Measurements from ENCODE around the gene IMMP2L. TPM values are rescaled to one million over a fixed set of nuclear protein-coding genes. Genes with fewer than 3 reads are reported as not detected.

IMMP2L gene
- total and polyA plus RNA-seq, 4 experiments from 2014 or later, result 23.5 to 32.2 (median 29.5) TPM

- no peak overlapping the region for H3K4me3 ChIP-seq (ENCODE audit: low read length in 2 of 2)
- intact Hi-C loops (cut with micrococcal nuclease), result loop anchor here (1.0 kb wide), 3 partner anchors 503 to 637 kb away; no protein-coding TSS in a partner anchor
- H3K27ac ChIP-seq (ENCODE audit: low read depth, low read length), result no peak overlapping the region
- no peaks in the 10 kb centered on the region for H3K36me3 Mint-ChIP-seq
- ChIA-PET POLR2A (ENCODE audit: partially characterized antibody) (interaction anchor here (1.0 to 1.3 kb wide), 3 partner anchors 15 to 464 kb away, joined by 3 to 5 read pairs (median 4); partner anchors contain the start of gene IMMP2L), CTCF (ENCODE audit: partially characterized antibody) (interaction anchor here (0.8 to 2.2 kb wide), 24 partner anchors 9 to 1254 kb away, joined by 3 to 15 read pairs (median 4); no protein-coding TSS in a partner anchor)
- H3K4me1 ChIP-seq (ENCODE audit: insufficient read depth, low read length), result peaks cover 12% of the 10 kb centered on the region
- no peaks in the 10 kb centered on the region for H3K27me3 ChIP-seq (ENCODE audit: insufficient read depth, low read length)
- H3K27me3 Mint-ChIP-seq, result no peaks in the 10 kb centered on the region
- peak; percentile 46 to 59 (median 47) for DNase-seq
- H3K9me3 ChIP-seq (ENCODE audit: control insufficient read depth in 1 of 2, low read length in 2 of 2), result no peaks in the 10 kb centered on the region
- peak overlapping the region in 3 of 7 donors; percentile 13 to 68 (median 29) for H3K27ac Mint-ChIP-seq
- no peaks in the 10 kb centered on the region for H3K36me3 ChIP-seq (ENCODE audit: insufficient read depth, low read length)
- no peaks in the 10 kb centered on the region for H3K9me3 Mint-ChIP-seq
- H3K4me1 Mint-ChIP-seq, result peaks cover 4 to 9% (median 8%) of the 10 kb centered on the region in 4 donors
- peak overlapping the region in 4 of 8 donors; percentile 0 to 43 (median 34) for H3K4me3 Mint-ChIP-seq
These were observed 464.0 kb downstream of the IMMP2L start for GRCh38 chr7:111098011-111098925.

GRCh38 chr7:111096997-111097396 is 465.3 kb downstream of the IMMP2L start:
- no peaks in the 10 kb centered on the region for H3K27me3 Mint-ChIP-seq
- POLR2A ChIA-PET (ENCODE audit: partially characterized antibody), result no interaction called here
- H3K36me3 ChIP-seq (ENCODE audit: insufficient read depth, low read length), result no peaks in the 10 kb centered on the region
- CTCF ChIA-PET (ENCODE audit: partially characterized antibody), result interaction anchor here (1.1 to 1.7 kb wide), 2 partner anchors 28 to 42 kb away, joined by 3 to 4 read pairs; no protein-coding TSS in a partner anchor
- intact Hi-C loops (cut with micrococcal nuclease), result no loop called here
- no peak overlapping the region for H3K4me3 Mint-ChIP-seq
- H3K9me3 Mint-ChIP-seq, result no peaks in the 10 kb centered on the region
- peaks cover 12% of the 10 kb centered on the region for H3K4me1 ChIP-seq (ENCODE audit: insufficient read depth, low read length)
- H3K27me3 ChIP-seq (ENCODE audit: insufficient read depth, low read length), result no peaks in the 10 kb centered on the region
- H3K9me3 ChIP-seq (ENCODE audit: control insufficient read depth in 1 of 2, low read length in 2 of 2), result no peaks in the 10 kb centered on the region
- H3K27ac ChIP-seq (ENCODE audit: low read depth, low read length), result no peak overlapping the region
- H3K27ac Mint-ChIP-seq, result peak overlapping the region in 1 of 7 donors; percentile 35
- H3K4me1 Mint-ChIP-seq, result peaks cover 8 to 14% (median 12%) of the 10 kb centered on the region in 4 donors
- H3K4me3 ChIP-seq (ENCODE audit: low read length in 2 of 2), result no peak overlapping the region
- DNase-seq, result no peak
- no peaks in the 10 kb centered on the region for H3K36me3 Mint-ChIP-seq

GRCh38 chr7:111094419-111094818 is 467.9 kb downstream of the IMMP2L start:
- ChIA-PET POLR2A (ENCODE audit: partially characterized antibody) (interaction anchor here (1.4 to 4.6 kb wide), 2 partner anchors 10 to 44 kb away, joined by 3 to 23 read pairs; no protein-coding TSS in a partner anchor), CTCF (ENCODE audit: partially characterized antibody) (interaction anchor here (1.2 to 1.6 kb wide), 2 partner anchors 9 to 11 kb away, joined by 3 to 6 read pairs; no protein-coding TSS in a partner anchor)
- Mint-ChIP-seq H3K27ac (peak overlapping the region in 2 of 7 donors; percentile 32 to 41), H3K4me1 (peaks cover 8 to 18% (median 12%) of the 10 kb centered on the region in 4 donors), H3K27me3 (no peaks in the 10 kb centered on the region), H3K4me3 (peak overlapping the region in 6 of 8 donors; percentile 34 to 87 (median 68)), H3K36me3 (no peaks in the 10 kb centered on the region), H3K9me3 (no peaks in the 10 kb centered on the region)
- Histone ChIP-seq H3K4me1 (ENCODE audit: insufficient read depth, low read length) (peaks cover 17% of the 10 kb centered on the region), H3K27me3 (ENCODE audit: insufficient read depth, low read length) (no peaks in the 10 kb centered on the region), H3K27ac (ENCODE audit: low read depth, low read length) (no peak overlapping the region), H3K9me3 (ENCODE audit: control insufficient read depth in 1 of 2, low read length in 2 of 2) (no peaks in the 10 kb centered on the region), H3K36me3 (ENCODE audit: insufficient read depth, low read length) (no peaks in the 10 kb centered on the region), H3K4me3 (ENCODE audit: low read length in 2 of 2) (no peak overlapping the region)
- DNase-seq, result no peak
- intact Hi-C loops (cut with micrococcal nuclease), result loop anchor here (5.0 kb wide), 1 partner anchor 468 kb away; the partner anchor contains the start of gene IMMP2L

GRCh38 chr7:111093496-111093895 is 468.8 kb downstream of the IMMP2L start:
- intact Hi-C loops (cut with micrococcal nuclease), result loop anchor here (5.0 kb wide), 1 partner anchor 469 kb away; the partner anchor contains the start of gene IMMP2L
- no peak for DNase-seq
- Mint-ChIP-seq H3K9me3 (no peaks in the 10 kb centered on the region), H3K4me3 (peak overlapping the region; percentile 7 to 88 (median 82)), H3K36me3 (no peaks in the 10 kb centered on the region), H3K4me1 (peaks cover 5 to 15% (median 7%) of the 10 kb centered on the region in 4 donors), H3K27me3 (no peaks in the 10 kb centered on the region), H3K27ac (peak overlapping the region in 4 of 7 donors; percentile 17 to 38 (median 28))
- POLR2A ChIA-PET (ENCODE audit: partially characterized antibody), result interaction anchor here (1.0 to 4.6 kb wide), 3 partner anchors 9 to 80 kb away, joined by 3 to 23 read pairs (median 4); no protein-coding TSS in a partner anchor
- no peaks in the 10 kb centered on the region for H3K27me3 ChIP-seq (ENCODE audit: insufficient read depth, low read length)
- H3K4me3 ChIP-seq (ENCODE audit: low read length in 2 of 2), result no peak overlapping the region
- no peak overlapping the region for H3K27ac ChIP-seq (ENCODE audit: low read depth, low read length)
- no peaks in the 10 kb centered on the region for H3K36me3 ChIP-seq (ENCODE audit: insufficient read depth, low read length)
- H3K9me3 ChIP-seq (ENCODE audit: control insufficient read depth in 1 of 2, low read length in 2 of 2), result no peaks in the 10 kb centered on the region
- CTCF ChIA-PET (ENCODE audit: partially characterized antibody), result interaction anchor here (1.2 to 1.6 kb wide), 3 partner anchors 10 to 643 kb away, joined by 3 to 6 read pairs (median 3); no protein-coding TSS in a partner anchor
- H3K4me1 ChIP-seq (ENCODE audit: insufficient read depth, low read length), result peaks cover 14% of the 10 kb centered on the region

GRCh38 chr7:111092406-111093236 is 469.7 kb downstream of the IMMP2L start:
- DNase-seq, result no peak
- ChIA-PET POLR2A (ENCODE audit: partially characterized antibody) (interaction anchor here (1.0 to 4.6 kb wide), 2 partner anchors 9 to 79 kb away, joined by 4 to 23 read pairs; no protein-coding TSS in a partner anchor), CTCF (ENCODE audit: partially characterized antibody) (interaction anchor here (0.9 to 2.2 kb wide), 5 partner anchors 9 to 644 kb away, joined by 3 to 14 read pairs (median 3); no protein-coding TSS in a partner anchor)
- peaks cover 4 to 11% (median 6%) of the 10 kb centered on the region in 4 donors for H3K4me1 Mint-ChIP-seq
- Histone ChIP-seq H3K36me3 (ENCODE audit: insufficient read depth, low read length) (no peaks in the 10 kb centered on the region), H3K4me3 (ENCODE audit: low read length in 2 of 2) (no peak overlapping the region), H3K4me1 (ENCODE audit: insufficient read depth, low read length) (peaks cover 11% of the 10 kb centered on the region), H3K9me3 (ENCODE audit: control insufficient read depth in 1 of 2, low read length in 2 of 2) (no peaks in the 10 kb centered on the region), H3K27ac (ENCODE audit: low read depth, low read length) (peak overlapping the region; percentile 13), H3K27me3 (ENCODE audit: insufficient read depth, low read length) (no peaks in the 10 kb centered on the region)
- H3K4me3 Mint-ChIP-seq, result peak overlapping the region; percentile 70 to 88 (median 82)
- H3K36me3 Mint-ChIP-seq, result no peaks in the 10 kb centered on the region
- intact Hi-C loops (cut with micrococcal nuclease), result loop anchor here (5.0 kb wide), 1 partner anchor 470 kb away; the partner anchor contains the start of gene IMMP2L
- H3K9me3 Mint-ChIP-seq, result no peaks in the 10 kb centered on the region
- no peaks in the 10 kb centered on the region for H3K27me3 Mint-ChIP-seq
- peak overlapping the region in 4 of 7 donors; percentile 41 to 88 (median 60) for H3K27ac Mint-ChIP-seq

GRCh38 chr7:111091593-111092358 is 470.5 kb downstream of the IMMP2L start:
- peak overlapping the region in 1 of 2 donors; percentile 8 for H3K4me3 ChIP-seq (ENCODE audit: low read length in 2 of 2)
- Mint-ChIP-seq H3K27me3 (no peaks in the 10 kb centered on the region), H3K4me3 (peak overlapping the region; percentile 70 to 88 (median 82)), H3K9me3 (no peaks in the 10 kb centered on the region), H3K36me3 (no peaks in the 10 kb centered on the region), H3K4me1 (peaks cover 4 to 11% (median 6%) of the 10 kb centered on the region in 4 donors), H3K27ac (peak overlapping the region in 6 of 7 donors; percentile 13 to 60 (median 43))
- DNase-seq, result no peak
- H3K27ac ChIP-seq (ENCODE audit: low read depth, low read length), result peak overlapping the region; percentile 13
- H3K4me1 ChIP-seq (ENCODE audit: insufficient read depth, low read length), result peaks cover 11% of the 10 kb centered on the region
- ChIA-PET CTCF (ENCODE audit: partially characterized antibody) (interaction anchor here (0.9 to 2.2 kb wide), 6 partner anchors 8 to 645 kb away, joined by 3 to 14 read pairs (median 3); no protein-coding TSS in a partner anchor), POLR2A (ENCODE audit: partially characterized antibody) (interaction anchor here (0.6 to 4.6 kb wide), 3 partner anchors 8 to 471 kb away, joined by 3 to 23 read pairs (median 4); partner anchors contain the start of gene IMMP2L)
- intact Hi-C loops (cut with micrococcal nuclease), result loop anchor here (5.0 kb wide), 1 partner anchor 471 kb away; the partner anchor contains the start of gene IMMP2L
- H3K27me3 ChIP-seq (ENCODE audit: insufficient read depth, low read length), result no peaks in the 10 kb centered on the region
- H3K9me3 ChIP-seq (ENCODE audit: control insufficient read depth in 1 of 2, low read length in 2 of 2), result no peaks in the 10 kb centered on the region
- H3K36me3 ChIP-seq (ENCODE audit: insufficient read depth, low read length), result no peaks in the 10 kb centered on the region
